OCI-LY7 (cell line): Measurements from ENCODE around the gene GBP3.

Experiments
- CTCF ChIP-seq: fragments of 200-600 bp; sonication (generic); conservative IDR thresholded peaks from 2 replicates; pipeline ENCODE4 v1.5.1; 2014; ENCODE audit warnings: mild to moderate bottlenecking, antibody characterized with exemption, low read length, moderate library complexity, mixed read lengths
- EZH2phosphoT487 ChIP-seq: fragments of 200-600 bp; sonication (generic); IDR thresholded peaks from 2 replicates; pipeline ENCODE4 v1.6.1; 2018; ENCODE audit warnings: low read depth, borderline replicate concordance, mild to moderate bottlenecking, mixed run types, antibody characterized with exemption, low read length, moderate library complexity, mixed read lengths

- TF ChIP-seq CTCF (no peak), EZH2phosphoT487 (no peak)
These were observed 19.8 kb upstream of the GBP3 start for GRCh38 chr1:89042491-89042890.
